GM12864 (cell line): ENCODE data around the gene FMN2.

Source experiments
- DNase-seq: peaks from one replicate; pipeline ENCODE4 v3.0.0-alpha.2; 2011; ENCODE audit warnings: low read depth
- H3K4me3 ChIP-seq: 2 replicates; pipeline ENCODE4 v1.5.1; 2011; ENCODE audit warnings: mild to moderate bottlenecking, low read depth, low read length, control low read depth
- CTCF ChIP-seq: IDR thresholded peaks from 2 replicates; pipeline ENCODE4 v1.5.1; 2011; ENCODE audit warnings: low read depth, mild to moderate bottlenecking, moderate library complexity, low read length, control low read depth, inconsistent platforms; ENCODE audit errors: missing control alignments

The FMN2 gene

GRCh38 chr1:240332672-240333071 is 241.0 kb downstream of the FMN2 start:
- no peak overlapping the region for H3K4me3 ChIP-seq
- no peak for DNase-seq
- no peak for TF ChIP-seq CTCF

GRCh38 chr1:240337781-240338180 is 246.1 kb downstream of the FMN2 start:
- no peak overlapping the region for H3K4me3 ChIP-seq
- TF ChIP-seq CTCF: no peak
- DNase-seq: no peak

GRCh38 chr1:240338837-240339236 is 247.2 kb downstream of the FMN2 start:
- no peak for DNase-seq
- TF ChIP-seq CTCF: no peak
- no peak overlapping the region for H3K4me3 ChIP-seq

GRCh38 chr1:240341365-240342250 is 249.9 kb downstream of the FMN2 start:
- no peak for TF ChIP-seq CTCF
- no peak overlapping the region for H3K4me3 ChIP-seq
- DNase-seq: no peak

- no peak overlapping the region for H3K4me3 ChIP-seq
- DNase-seq: no peak
- TF ChIP-seq CTCF: no peak
These were observed 250.6 kb downstream of the FMN2 start for GRCh38 chr1:240342251-240342625.

- H3K4me3 ChIP-seq: no peak overlapping the region
- no peak for TF ChIP-seq CTCF
- no peak for DNase-seq
These were observed 251.4 kb downstream of the FMN2 start for GRCh38 chr1:240343045-240343444.

- H3K4me3 ChIP-seq: no peak overlapping the region
- no peak for DNase-seq
- TF ChIP-seq CTCF: no peak
These were observed 252.3 kb downstream of the FMN2 start for GRCh38 chr1:240343966-240344365.
